Measurements from ENCODE around the gene PTPRK.

DNA sequence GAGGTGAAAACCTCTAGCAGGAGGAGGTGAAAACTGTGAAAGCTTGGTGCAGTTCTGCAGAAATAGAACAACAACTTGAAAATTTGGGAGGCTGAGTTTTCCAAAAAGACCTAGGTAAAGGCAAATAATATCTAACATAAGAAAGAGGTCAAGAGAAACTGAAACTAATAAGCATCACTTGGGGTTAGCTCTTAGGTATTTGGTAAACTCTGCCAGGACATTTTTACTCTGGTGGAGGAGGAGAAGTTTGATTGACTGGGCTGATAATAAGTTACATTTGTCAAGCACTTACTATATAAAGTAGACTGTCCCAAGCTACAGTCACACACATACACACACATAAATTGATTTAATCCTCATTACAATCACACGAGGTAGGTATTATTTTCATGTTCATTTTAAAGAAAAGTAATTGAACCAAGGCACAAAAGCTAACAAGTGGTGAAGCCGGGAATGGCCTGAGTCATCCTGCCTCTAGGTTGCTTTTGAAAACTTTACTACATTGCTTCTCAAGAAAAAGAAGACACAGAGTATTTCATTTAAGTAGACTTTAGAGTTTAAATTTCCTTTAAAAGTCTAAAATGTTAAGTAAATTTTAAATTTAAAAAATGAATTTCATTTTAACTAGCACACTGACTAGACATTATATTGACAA, 275.5 kb downstream of the PTPRK start:
- TF ChIP-seq, protein P1, sequence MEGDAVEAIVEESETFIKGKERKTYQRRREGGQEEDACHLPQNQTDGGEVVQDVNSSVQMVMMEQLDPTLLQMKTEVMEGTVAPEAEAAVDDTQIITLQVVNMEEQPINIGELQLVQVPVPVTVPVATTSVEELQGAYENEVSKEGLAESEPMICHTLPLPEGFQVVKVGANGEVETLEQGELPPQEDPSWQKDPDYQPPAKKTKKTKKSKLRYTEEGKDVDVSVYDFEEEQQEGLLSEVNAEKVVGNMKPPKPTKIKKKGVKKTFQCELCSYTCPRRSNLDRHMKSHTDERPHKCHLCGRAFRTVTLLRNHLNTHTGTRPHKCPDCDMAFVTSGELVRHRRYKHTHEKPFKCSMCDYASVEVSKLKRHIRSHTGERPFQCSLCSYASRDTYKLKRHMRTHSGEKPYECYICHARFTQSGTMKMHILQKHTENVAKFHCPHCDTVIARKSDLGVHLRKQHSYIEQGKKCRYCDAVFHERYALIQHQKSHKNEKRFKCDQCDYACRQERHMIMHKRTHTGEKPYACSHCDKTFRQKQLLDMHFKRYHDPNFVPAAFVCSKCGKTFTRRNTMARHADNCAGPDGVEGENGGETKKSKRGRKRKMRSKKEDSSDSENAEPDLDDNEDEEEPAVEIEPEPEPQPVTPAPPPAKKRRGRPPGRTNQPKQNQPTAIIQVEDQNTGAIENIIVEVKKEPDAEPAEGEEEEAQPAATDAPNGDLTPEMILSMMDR (IDR thresholded peaks at IDR 0.05; ENCODE audit: low read length) = no peak
- TF ChIP-seq EZH2 (IDR thresholded peaks at IDR 0.05; ENCODE audit: borderline replicate concordance, low read length) = no peak
